MM.1S (cell line): ENCODE data around the gene TMEM119.
A peak's percentile ranks its signal among the peaks of the same experiment; 100 is the strongest.

ENCODE experiments used
- DNase-seq: peaks from one replicate; pipeline ENCODE4 v3.0.0-alpha.2; 2015
- H2AFZ ChIP-seq: fragments of 300-600 bp; sonication (generic); 2 replicates; pipeline ENCODE4 v1.6.0; 2016; ENCODE audit warnings: antibody characterized with exemption, low read length
- H3F3A ChIP-seq: fragments of 300-600 bp; sonication (generic); 2 replicates; pipeline ENCODE4 v1.6.1; 2016; ENCODE audit warnings: mild to moderate bottlenecking, antibody characterized with exemption, low read length, moderate library complexity, mixed read lengths; ENCODE audit not compliant: insufficient read depth
- H3K27ac ChIP-seq: fragments of 300-600 bp; sonication (generic); 2 replicates; pipeline ENCODE4 v1.5.1; 2016; ENCODE audit warnings: mild to moderate bottlenecking, low read length
- H3K27me3 ChIP-seq: fragments of 300-600 bp; sonication (generic); replicated peaks from 2 replicates; pipeline ENCODE4 v1.6.0; 2016; ENCODE audit warnings: low read length; ENCODE audit not compliant: insufficient read depth
- H3K36me3 ChIP-seq: fragments of 300-600 bp; sonication (generic); replicated peaks from 2 replicates; pipeline ENCODE4 v1.6.1; 2016; ENCODE audit warnings: mild to moderate bottlenecking, low read length, mixed read lengths; ENCODE audit not compliant: insufficient read depth
- H3K4me1 ChIP-seq: fragments of 300-600 bp; sonication (generic); 2 replicates; pipeline ENCODE4 v1.6.1; 2016; ENCODE audit warnings: low read length, mixed read lengths
- H3K4me2 ChIP-seq: fragments of 300-600 bp; sonication (generic); 2 replicates; pipeline ENCODE4 v1.6.0; 2016; ENCODE audit warnings: low read depth, low read length
- H3K4me3 ChIP-seq: fragments of 300-600 bp; sonication (generic); 2 replicates; pipeline ENCODE4 v1.5.1; 2016; ENCODE audit warnings: low read length, mixed read lengths
- H3K79me2 ChIP-seq: fragments of 300-600 bp; sonication (generic); 2 replicates; pipeline ENCODE4 v1.6.1; 2016; ENCODE audit warnings: mixed run types, low read length, mixed read lengths
- H3K9ac ChIP-seq: fragments of 300-600 bp; sonication (generic); 2 replicates; pipeline ENCODE4 v1.6.1; 2016; ENCODE audit warnings: low read length, mixed read lengths
- H3K9me2 ChIP-seq: fragments of 300-600 bp; sonication (generic); replicated peaks from 2 replicates; pipeline ENCODE4 v1.6.1; 2016; ENCODE audit warnings: mild to moderate bottlenecking, low read length, mixed read lengths; ENCODE audit not compliant: insufficient read depth
- H3K9me3 ChIP-seq: fragments of 300-600 bp; sonication (generic); replicated peaks from 2 replicates; pipeline ENCODE4 v1.6.1; 2016; ENCODE audit warnings: mild to moderate bottlenecking, low read length, mixed read lengths; ENCODE audit not compliant: insufficient read depth
- H4K20me1 ChIP-seq: fragments of 300-600 bp; sonication (generic); 2 replicates; pipeline ENCODE4 v1.6.1; 2016; ENCODE audit warnings: mild to moderate bottlenecking, low read length, moderate library complexity, mixed read lengths; ENCODE audit not compliant: insufficient read depth
- CTCF ChIP-seq: fragments of 300-600 bp; sonication (generic); IDR thresholded peaks from 2 replicates; pipeline ENCODE4 v1.5.1; 2016; ENCODE audit warnings: antibody characterized with exemption, low read length, mixed read lengths
- EZH2 ChIP-seq: fragments of 300-600 bp; sonication (generic); optimal IDR thresholded peaks from 2 replicates; pipeline ENCODE3; 2017; ENCODE audit warnings: low read depth, mild to moderate bottlenecking, antibody characterized with exemption, low read length, mixed read lengths
- EZH2phosphoT487 ChIP-seq: fragments of 300-600 bp; sonication (generic); IDR thresholded peaks from 2 replicates; pipeline ENCODE4 v1.6.1; 2018; ENCODE audit warnings: antibody characterized with exemption, low read length

TMEM119 gene

GRCh38 chr12:108622921-108623514 is 25.1 kb upstream of the TMEM119 start:
- Histone ChIP-seq H3K4me2 (no peak overlapping the region), H3K4me1 (peaks cover 61% of the 10 kb centered on the region), H3K9me3 (no peaks in the 10 kb centered on the region), H3K9ac (no peak overlapping the region), H3K79me2 (peaks cover 89% of the 10 kb centered on the region), H3K27me3 (no peaks in the 10 kb centered on the region), H3F3A (peaks cover 49% of the 10 kb centered on the region), H3K36me3 (peaks cover 10% of the 10 kb centered on the region; the same call in 1 of the 2 replicates), H4K20me1 (peaks cover 4% of the 10 kb centered on the region; the same call in 1 of the 2 replicates), H3K4me3 (no peak overlapping the region), H3K9me2 (no peaks in the 10 kb centered on the region), H3K27ac (peak overlapping the region; percentile 29; the same call in 1 of the 2 replicates), H2AFZ (no peak overlapping the region)
- TF ChIP-seq EZH2 (no peak), EZH2phosphoT487 (no peak), CTCF (no peak)
- DNase-seq = no peak

- no peak overlapping the region for H3K9ac ChIP-seq
- peaks cover 61% of the 10 kb centered on the region for H3K4me1 ChIP-seq
- no peaks in the 10 kb centered on the region for H3K9me2 ChIP-seq
- H3K4me2 ChIP-seq = no peak overlapping the region
- peaks cover 4% of the 10 kb centered on the region; the same call in 1 of the 2 replicates for H4K20me1 ChIP-seq
- no peaks in the 10 kb centered on the region for H3K27me3 ChIP-seq
- H3K27ac ChIP-seq = peak overlapping the region; percentile 29; the same call in 1 of the 2 replicates
- H3F3A ChIP-seq = peaks cover 49% of the 10 kb centered on the region
- DNase-seq = no peak
- H3K36me3 ChIP-seq = peaks cover 10% of the 10 kb centered on the region; the same call in 1 of the 2 replicates
- no peak for TF ChIP-seq EZH2
- TF ChIP-seq EZH2phosphoT487 = no peak
- no peak for TF ChIP-seq CTCF
- no peak overlapping the region for H3K4me3 ChIP-seq
- H2AFZ ChIP-seq = no peak overlapping the region
- H3K9me3 ChIP-seq = no peaks in the 10 kb centered on the region
- H3K79me2 ChIP-seq = peaks cover 83% of the 10 kb centered on the region
Measured at GRCh38 chr12:108622421-108622820, 24.5 kb upstream of the TMEM119 start.

GRCh38 chr12:108621161-108621560 is 23.3 kb upstream of the TMEM119 start:
- H2AFZ ChIP-seq = no peak overlapping the region
- no peaks in the 10 kb centered on the region for H3K9me3 ChIP-seq
- H3K4me2 ChIP-seq = no peak overlapping the region
- peaks cover 70% of the 10 kb centered on the region for H3K79me2 ChIP-seq
- DNase-seq = no peak
- no peak for TF ChIP-seq EZH2phosphoT487
- TF ChIP-seq EZH2 = no peak
- no peak for TF ChIP-seq CTCF
- H3K36me3 ChIP-seq = peaks cover 10% of the 10 kb centered on the region; the same call in 1 of the 2 replicates
- peaks cover 4% of the 10 kb centered on the region; the same call in 1 of the 2 replicates for H4K20me1 ChIP-seq
- peaks cover 63% of the 10 kb centered on the region for H3K4me1 ChIP-seq
- H3K27me3 ChIP-seq = no peaks in the 10 kb centered on the region
- H3K9me2 ChIP-seq = no peaks in the 10 kb centered on the region
- peaks cover 60% of the 10 kb centered on the region for H3F3A ChIP-seq
- no peak overlapping the region for H3K9ac ChIP-seq
- no peak overlapping the region; the same call in 1 of the 2 replicates for H3K27ac ChIP-seq
- no peak overlapping the region for H3K4me3 ChIP-seq
